Esophagus muscularis mucosa (tissue), 4 donors: ENCODE measurements around the gene KRT7.

Experiments
- EP300 ChIP-seq: sonication (generic); formaldehyde crosslinking; IDR thresholded peaks from one replicate; pipeline ENCODE4 v1.6.1; 2017; ENCODE audit warnings: antibody characterized with exemption
- POLR2A ChIP-seq: fragments of 450-650 bp; IDR thresholded peaks from one replicate; pipeline ENCODE4 v1.6.1; 2017; ENCODE audit warnings: antibody characterized with exemption, moderate library complexity, mild to moderate bottlenecking, low read depth
- POLR2AphosphoS5 ChIP-seq, 2 donors: sonication (generic); formaldehyde crosslinking; IDR thresholded peaks; one replicate each; pipeline ENCODE4 v1.6.1; 2017; ENCODE audit warnings: antibody characterized with exemption in 2 of 2
- TF ChIP-seq, protein P1 (sequence below), 3 experiments: fragments of 200-600 bp in 2 of 3; fragments of 450-650 bp in 1 of 3; sonication (generic) in 2 of 3; IDR thresholded peaks; one replicate each; pipeline ENCODE4 v1.5.1; 2017 to 2019; ENCODE audit warnings: antibody characterized with exemption in 3 of 3, mild to moderate bottlenecking in 2 of 3, moderate library complexity in 1 of 3

- TF ChIP-seq, protein P1, sequence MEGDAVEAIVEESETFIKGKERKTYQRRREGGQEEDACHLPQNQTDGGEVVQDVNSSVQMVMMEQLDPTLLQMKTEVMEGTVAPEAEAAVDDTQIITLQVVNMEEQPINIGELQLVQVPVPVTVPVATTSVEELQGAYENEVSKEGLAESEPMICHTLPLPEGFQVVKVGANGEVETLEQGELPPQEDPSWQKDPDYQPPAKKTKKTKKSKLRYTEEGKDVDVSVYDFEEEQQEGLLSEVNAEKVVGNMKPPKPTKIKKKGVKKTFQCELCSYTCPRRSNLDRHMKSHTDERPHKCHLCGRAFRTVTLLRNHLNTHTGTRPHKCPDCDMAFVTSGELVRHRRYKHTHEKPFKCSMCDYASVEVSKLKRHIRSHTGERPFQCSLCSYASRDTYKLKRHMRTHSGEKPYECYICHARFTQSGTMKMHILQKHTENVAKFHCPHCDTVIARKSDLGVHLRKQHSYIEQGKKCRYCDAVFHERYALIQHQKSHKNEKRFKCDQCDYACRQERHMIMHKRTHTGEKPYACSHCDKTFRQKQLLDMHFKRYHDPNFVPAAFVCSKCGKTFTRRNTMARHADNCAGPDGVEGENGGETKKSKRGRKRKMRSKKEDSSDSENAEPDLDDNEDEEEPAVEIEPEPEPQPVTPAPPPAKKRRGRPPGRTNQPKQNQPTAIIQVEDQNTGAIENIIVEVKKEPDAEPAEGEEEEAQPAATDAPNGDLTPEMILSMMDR (IDR thresholded peaks at IDR 0.05), result no peak
- TF ChIP-seq POLR2A (no peak), EP300 (no peak), POLR2AphosphoS5 (IDR thresholded peaks at IDR 0.05) (no peak)
These were observed 52.2 kb downstream of the KRT7 start for GRCh38 chr12:52285172-52285745.
